Neural cell (in vitro differentiated cells): ENCODE measurements around the gene APOBEC2. TPM values are rescaled to one million over a fixed set of nuclear protein-coding genes. Genes with fewer than 3 reads are reported as not detected.

Source experiments
- H2AFZ ChIP-seq: fragments of 200-600, 300-800 bp; sonication (generic), shearing (Covaris generic); 2 replicates; pipeline ENCODE4 v1.6.0; 2014; ENCODE audit warnings: low read depth, mild to moderate bottlenecking, antibody characterized with exemption, low read length, moderate library complexity
- H3F3A ChIP-seq: fragments of 200-600 bp; shearing (Covaris generic); 2 replicates; pipeline ENCODE4 v1.6.1; 2016; ENCODE audit warnings: mild to moderate bottlenecking, moderate library complexity, mixed read lengths, antibody characterized with exemption, low read length; ENCODE audit not compliant: insufficient read depth, poor library complexity, severe bottlenecking
- H3K27ac ChIP-seq: fragments of 200-600, 300-800 bp; sonication (generic), shearing (Covaris generic); 2 replicates; pipeline ENCODE4 v1.5.1; 2014; ENCODE audit warnings: mild to moderate bottlenecking, low read length, moderate library complexity
- H3K27me3 ChIP-seq: fragments of 300-800, 200-600 bp; sonication (generic), shearing (Covaris generic); 2 replicates; pipeline ENCODE4 v1.6.0; 2014; ENCODE audit warnings: mild to moderate bottlenecking, low read depth, low read length, moderate library complexity; ENCODE audit not compliant: insufficient read depth
- H3K36me3 ChIP-seq: fragments of 300-800, 200-600 bp; sonication (generic), shearing (Covaris generic); 2 replicates; pipeline ENCODE4 v1.5.1; 2014; ENCODE audit warnings: mild to moderate bottlenecking, antibody characterized with exemption, low read length, moderate library complexity; ENCODE audit not compliant: insufficient read depth
- H3K4me2 ChIP-seq: fragments of 300-800, 200-600 bp; sonication (generic), shearing (Covaris generic); 2 replicates; pipeline ENCODE4 v1.6.0; 2014; ENCODE audit warnings: mild to moderate bottlenecking, low read length
- H3K4me3 ChIP-seq: fragments of 300-800, 200-600 bp; sonication (generic), shearing (Covaris generic); 2 replicates; pipeline ENCODE4 v1.5.1; 2014; ENCODE audit warnings: mild to moderate bottlenecking, low read length, moderate library complexity
- H3K79me2 ChIP-seq: fragments of 200-600 bp; shearing (Covaris generic); replicated peaks from 2 replicates; pipeline ENCODE4 v1.6.0; 2014; ENCODE audit warnings: mild to moderate bottlenecking, low read length, moderate library complexity; ENCODE audit not compliant: insufficient read depth
- H3K9ac ChIP-seq: fragments of 300-800, 200-600 bp; sonication (generic), shearing (Covaris generic); 2 replicates; pipeline ENCODE4 v1.6.1; 2016; ENCODE audit warnings: mild to moderate bottlenecking, low read length, mixed read lengths
- H3K9me2 ChIP-seq: fragments of 200-600 bp; shearing (Covaris generic); 2 replicates; pipeline ENCODE4 v1.6.1; 2016; ENCODE audit warnings: mild to moderate bottlenecking, low read length, mixed read lengths; ENCODE audit not compliant: insufficient read depth
- H3K9me3 ChIP-seq: fragments of 200-600, 300-800 bp; sonication (generic), shearing (Covaris generic); 2 replicates; pipeline ENCODE4 v1.6.1; 2016; ENCODE audit warnings: mild to moderate bottlenecking, mixed run types, low read length, moderate library complexity, mixed read lengths
- H4K20me1 ChIP-seq: fragments of 200-600 bp; shearing (Covaris generic); 2 replicates; pipeline ENCODE4 v1.6.1; 2016; ENCODE audit warnings: mild to moderate bottlenecking, mixed run types; ENCODE audit not compliant: insufficient read depth
- EP300 ChIP-seq: fragments of 450-650 bp; conservative IDR thresholded peaks from 2 replicates; pipeline ENCODE4 v1.6.1; 2014; ENCODE audit warnings: antibody characterized with exemption, mild to moderate bottlenecking, moderate library complexity; ENCODE audit not compliant: poor library complexity, severe bottlenecking
- EZH2 ChIP-seq: fragments of 200-600, 300-800 bp; shearing (Covaris generic), sonication (generic); IDR thresholded peaks from 2 replicates; pipeline ENCODE4 v1.6.1; 2014; ENCODE audit warnings: antibody characterized with exemption, low read length, borderline replicate concordance, mild to moderate bottlenecking; ENCODE audit not compliant: insufficient read depth, poor library complexity, severe bottlenecking
- MXI1 ChIP-seq: fragments of 450-650 bp; conservative IDR thresholded peaks from 2 replicates; pipeline ENCODE4 v1.6.1; 2014; ENCODE audit warnings: antibody characterized with exemption, mild to moderate bottlenecking; ENCODE audit not compliant: poor library complexity, severe bottlenecking
- POLR2AphosphoS5 ChIP-seq: IDR thresholded peaks from 2 replicates; pipeline ENCODE4 v1.6.1; 2012
- RAD21 ChIP-seq: fragments of 450-650 bp; conservative IDR thresholded peaks from 2 replicates; pipeline ENCODE4 v1.6.1; 2014; ENCODE audit warnings: antibody characterized with exemption, mild to moderate bottlenecking, moderate library complexity
- SMC3 ChIP-seq: fragments of 450-650 bp; conservative IDR thresholded peaks from 2 replicates; pipeline ENCODE4 v1.6.1; 2014; ENCODE audit warnings: antibody characterized with exemption, mild to moderate bottlenecking, moderate library complexity; ENCODE audit not compliant: poor library complexity
- TAF1 ChIP-seq: IDR thresholded peaks from 2 replicates; pipeline ENCODE4 v1.6.1; 2012; ENCODE audit warnings: low read depth
- polyA plus RNA-seq: library from polyadenylated mRNA; depleted of rRNA; stranded (reverse); fragments of >200 nt; gene quantifications from 2 replicates; pipeline ENCODE4 v1.2.3, GENCODE V29; 2014
- TF ChIP-seq, protein P1 (sequence below): IDR thresholded peaks from 2 replicates; pipeline ENCODE4 v1.6.1; 2012; ENCODE audit warnings: borderline replicate concordance
- TF ChIP-seq, protein P2 (sequence below): fragments of 450-650 bp; IDR thresholded peaks from 2 replicates; pipeline ENCODE4 v1.5.1; 2014; ENCODE audit warnings: antibody characterized with exemption, mild to moderate bottlenecking, moderate library complexity; ENCODE audit not compliant: poor library complexity, severe bottlenecking

Gene APOBEC2
- polyA plus RNA-seq, 1 donor from 2014 or later, result not detected

DNA sequence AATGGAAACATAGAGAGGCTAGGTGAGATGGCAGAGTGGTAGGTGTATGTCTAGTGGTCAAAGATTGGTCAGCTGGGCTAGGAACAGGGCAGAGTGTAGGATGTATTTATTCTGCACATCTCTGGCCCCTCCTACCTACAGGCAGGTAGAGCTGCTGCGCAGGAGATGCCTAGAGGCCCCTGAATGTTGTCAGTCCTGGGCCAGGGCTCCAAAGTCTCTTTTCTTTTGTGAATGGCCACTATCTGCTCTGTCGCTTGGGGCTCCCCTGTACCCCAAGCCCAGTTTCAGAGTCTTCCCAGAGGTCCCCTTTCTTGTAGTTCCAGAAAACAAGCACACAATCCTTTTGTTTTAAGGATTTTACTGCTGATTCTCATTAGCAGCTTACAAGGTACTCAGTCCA is 5.7 kb upstream of the APOBEC2 start:
- Histone ChIP-seq H3K9me3 (no peaks in the 10 kb centered on the region), H3K27me3 (no peaks in the 10 kb centered on the region), H3K79me2 (no peaks in the 10 kb centered on the region), H3K4me3 (no peak overlapping the region), H3K9me2 (no peaks in the 10 kb centered on the region), H2AFZ (no peak overlapping the region), H3K27ac (no peak overlapping the region), H3K9ac (no peak overlapping the region), H4K20me1 (no peaks in the 10 kb centered on the region), H3F3A (no peaks in the 10 kb centered on the region), H3K36me3 (no peaks in the 10 kb centered on the region), H3K4me2 (no peak overlapping the region)
- TF ChIP-seq RAD21 (no peak), TAF1 (no peak), SMC3 (no peak), POLR2AphosphoS5 (no peak), MXI1 (no peak), EZH2 (no peak), EP300 (no peak)
- TF ChIP-seq, protein P1, sequence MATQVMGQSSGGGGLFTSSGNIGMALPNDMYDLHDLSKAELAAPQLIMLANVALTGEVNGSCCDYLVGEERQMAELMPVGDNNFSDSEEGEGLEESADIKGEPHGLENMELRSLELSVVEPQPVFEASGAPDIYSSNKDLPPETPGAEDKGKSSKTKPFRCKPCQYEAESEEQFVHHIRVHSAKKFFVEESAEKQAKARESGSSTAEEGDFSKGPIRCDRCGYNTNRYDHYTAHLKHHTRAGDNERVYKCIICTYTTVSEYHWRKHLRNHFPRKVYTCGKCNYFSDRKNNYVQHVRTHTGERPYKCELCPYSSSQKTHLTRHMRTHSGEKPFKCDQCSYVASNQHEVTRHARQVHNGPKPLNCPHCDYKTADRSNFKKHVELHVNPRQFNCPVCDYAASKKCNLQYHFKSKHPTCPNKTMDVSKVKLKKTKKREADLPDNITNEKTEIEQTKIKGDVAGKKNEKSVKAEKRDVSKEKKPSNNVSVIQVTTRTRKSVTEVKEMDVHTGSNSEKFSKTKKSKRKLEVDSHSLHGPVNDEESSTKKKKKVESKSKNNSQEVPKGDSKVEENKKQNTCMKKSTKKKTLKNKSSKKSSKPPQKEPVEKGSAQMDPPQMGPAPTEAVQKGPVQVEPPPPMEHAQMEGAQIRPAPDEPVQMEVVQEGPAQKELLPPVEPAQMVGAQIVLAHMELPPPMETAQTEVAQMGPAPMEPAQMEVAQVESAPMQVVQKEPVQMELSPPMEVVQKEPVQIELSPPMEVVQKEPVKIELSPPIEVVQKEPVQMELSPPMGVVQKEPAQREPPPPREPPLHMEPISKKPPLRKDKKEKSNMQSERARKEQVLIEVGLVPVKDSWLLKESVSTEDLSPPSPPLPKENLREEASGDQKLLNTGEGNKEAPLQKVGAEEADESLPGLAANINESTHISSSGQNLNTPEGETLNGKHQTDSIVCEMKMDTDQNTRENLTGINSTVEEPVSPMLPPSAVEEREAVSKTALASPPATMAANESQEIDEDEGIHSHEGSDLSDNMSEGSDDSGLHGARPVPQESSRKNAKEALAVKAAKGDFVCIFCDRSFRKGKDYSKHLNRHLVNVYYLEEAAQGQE, result no peak
- TF ChIP-seq, protein P2, sequence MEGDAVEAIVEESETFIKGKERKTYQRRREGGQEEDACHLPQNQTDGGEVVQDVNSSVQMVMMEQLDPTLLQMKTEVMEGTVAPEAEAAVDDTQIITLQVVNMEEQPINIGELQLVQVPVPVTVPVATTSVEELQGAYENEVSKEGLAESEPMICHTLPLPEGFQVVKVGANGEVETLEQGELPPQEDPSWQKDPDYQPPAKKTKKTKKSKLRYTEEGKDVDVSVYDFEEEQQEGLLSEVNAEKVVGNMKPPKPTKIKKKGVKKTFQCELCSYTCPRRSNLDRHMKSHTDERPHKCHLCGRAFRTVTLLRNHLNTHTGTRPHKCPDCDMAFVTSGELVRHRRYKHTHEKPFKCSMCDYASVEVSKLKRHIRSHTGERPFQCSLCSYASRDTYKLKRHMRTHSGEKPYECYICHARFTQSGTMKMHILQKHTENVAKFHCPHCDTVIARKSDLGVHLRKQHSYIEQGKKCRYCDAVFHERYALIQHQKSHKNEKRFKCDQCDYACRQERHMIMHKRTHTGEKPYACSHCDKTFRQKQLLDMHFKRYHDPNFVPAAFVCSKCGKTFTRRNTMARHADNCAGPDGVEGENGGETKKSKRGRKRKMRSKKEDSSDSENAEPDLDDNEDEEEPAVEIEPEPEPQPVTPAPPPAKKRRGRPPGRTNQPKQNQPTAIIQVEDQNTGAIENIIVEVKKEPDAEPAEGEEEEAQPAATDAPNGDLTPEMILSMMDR, result no peak

DNA sequence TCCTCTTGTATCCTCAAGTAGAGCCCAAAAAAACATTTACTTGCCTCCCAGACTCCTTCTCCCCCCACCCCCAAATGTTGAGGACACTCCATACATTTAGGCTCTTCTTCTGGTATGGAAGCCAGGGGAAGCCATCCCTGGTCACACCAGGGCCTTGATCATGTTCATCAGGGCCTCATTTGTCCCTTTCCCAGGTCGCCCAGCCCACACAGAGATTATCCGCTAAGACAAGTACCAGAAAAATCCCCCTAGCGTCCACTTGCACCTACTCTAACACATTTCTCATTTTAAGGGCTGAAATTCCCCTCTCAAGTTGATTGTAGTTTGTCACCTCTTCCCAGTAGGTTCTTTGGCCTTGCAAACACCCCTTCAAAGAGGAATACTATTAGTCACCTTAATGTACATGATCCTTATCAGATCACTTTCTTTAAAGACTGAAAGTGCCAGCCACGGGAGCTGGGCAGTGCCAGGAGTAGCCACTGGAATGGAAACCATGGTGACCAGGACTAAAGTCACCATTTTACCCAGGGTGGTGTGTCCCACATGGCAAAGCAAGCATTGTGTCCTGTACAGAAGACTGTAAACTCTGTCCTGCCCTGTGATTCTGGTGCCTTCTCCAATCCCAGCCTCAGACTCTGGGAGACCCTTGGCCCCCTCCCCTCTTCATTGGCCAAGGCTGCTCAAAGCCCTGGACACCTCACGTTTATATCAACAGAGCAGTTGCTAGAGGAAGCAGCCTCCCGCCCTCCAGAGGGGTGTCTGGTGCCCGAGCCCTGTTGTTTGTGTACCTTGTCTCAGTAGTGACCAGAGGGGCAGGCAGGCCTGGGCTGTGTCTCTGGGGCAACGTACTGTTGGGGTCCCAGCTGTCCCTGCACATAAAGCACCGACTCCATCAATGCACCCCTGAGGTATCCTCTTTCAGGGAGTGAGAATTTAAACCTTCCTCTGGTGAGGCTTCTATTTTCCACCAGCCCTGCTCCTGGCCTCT is 5.0 kb upstream of the APOBEC2 start:
- Histone ChIP-seq H3K9me2 (no peaks in the 10 kb centered on the region), H3K27me3 (no peaks in the 10 kb centered on the region), H4K20me1 (no peaks in the 10 kb centered on the region), H3K4me3 (no peak overlapping the region), H2AFZ (no peak overlapping the region), H3K9ac (no peak overlapping the region), H3K4me2 (no peak overlapping the region), H3F3A (no peaks in the 10 kb centered on the region), H3K79me2 (no peaks in the 10 kb centered on the region), H3K27ac (no peak overlapping the region), H3K36me3 (no peaks in the 10 kb centered on the region), H3K9me3 (no peaks in the 10 kb centered on the region)
- TF ChIP-seq MXI1, result no peak
